Activated naive CD4-positive, alpha-beta T cell treated with anti-CD3 and anti-CD28 coated beads, Interleukin-2, amount 50 U/mL, for 72 hours (primary cell): Measurements from ENCODE around the gene MAP3K14. TPM values are rescaled to one million over a fixed set of nuclear protein-coding genes. Genes with fewer than 3 reads are reported as not detected.

Experiments
- ATAC-seq, 2 donors: fragments of 150-1000 bp; cut with Tn5 transposase; 2 replicates each; pipeline ENCODE4 v1.10.0; 2021; ENCODE audit warnings: mild to moderate bottlenecking in 2 of 2, moderate library complexity in 2 of 2
- DNase-seq, 2 donors: peaks; one replicate each; pipeline ENCODE4 v3.0.0; 2021 to 2022; ENCODE audit warnings: low spot score in 2 of 2
- H3K27ac Mint-ChIP-seq, 2 donors: one replicate each; pipeline ENCODE4 v1.8.0; 2022; ENCODE audit warnings: mild to moderate bottlenecking in 2 of 2, mixed read lengths in 2 of 2
- H3K36me3 Mint-ChIP-seq, 2 donors: one replicate each; pipeline ENCODE4 v1.8.0; 2022; ENCODE audit warnings: mixed read lengths in 2 of 2
- H3K9me3 Mint-ChIP-seq, 2 donors: one replicate each; pipeline ENCODE4 v1.8.0; 2022; ENCODE audit warnings: mixed read lengths in 2 of 2
- total RNA-seq, 2 donors: library from RNA; stranded (reverse); gene quantifications; one replicate each; pipeline ENCODE4 v1.2.3, GENCODE V29; 2022

The MAP3K14 gene
- total RNA-seq, 2 donors from 2014 or later, result 38.4 to 54.4 TPM

- Mint-ChIP-seq H3K9me3 (no peaks in the 10 kb centered on the region), H3K36me3 (peaks cover 22 to 49% of the 10 kb centered on the region in 2 donors), H3K27ac (peak overlapping the region; percentile 99 to 100)
- ATAC-seq, result no peak
- DNase-seq, result no peak
These were observed 85.9 kb downstream of the MAP3K14 start for GRCh38 chr17:45230787-45231480.

DNA sequence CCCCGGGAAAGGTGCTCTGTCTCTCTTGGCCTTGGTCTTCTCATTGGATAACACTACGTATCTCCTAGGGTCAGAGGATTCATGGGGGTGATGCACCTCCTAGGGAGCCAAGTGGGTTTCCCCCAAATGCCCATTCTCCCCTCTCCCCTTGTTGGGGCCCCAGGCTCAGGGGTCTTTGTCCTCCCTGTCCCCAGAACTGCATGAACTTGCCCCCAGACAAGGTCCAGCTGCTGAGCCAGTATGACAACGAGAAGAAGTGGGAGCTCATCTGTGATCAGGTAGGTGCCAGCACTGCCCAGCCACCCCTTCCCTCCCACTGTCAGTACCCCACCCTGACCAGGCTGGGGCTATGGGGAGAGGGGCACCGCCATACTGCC, 86.4 kb downstream of the MAP3K14 start:
- no peaks in the 10 kb centered on the region for H3K9me3 Mint-ChIP-seq
- peaks cover 22 to 51% of the 10 kb centered on the region in 2 donors for H3K36me3 Mint-ChIP-seq
- peak in 1 of 2 donors; percentile 61 for DNase-seq
- ATAC-seq, result no peak
- peak overlapping the region; percentile 99 to 100 for H3K27ac Mint-ChIP-seq

DNA sequence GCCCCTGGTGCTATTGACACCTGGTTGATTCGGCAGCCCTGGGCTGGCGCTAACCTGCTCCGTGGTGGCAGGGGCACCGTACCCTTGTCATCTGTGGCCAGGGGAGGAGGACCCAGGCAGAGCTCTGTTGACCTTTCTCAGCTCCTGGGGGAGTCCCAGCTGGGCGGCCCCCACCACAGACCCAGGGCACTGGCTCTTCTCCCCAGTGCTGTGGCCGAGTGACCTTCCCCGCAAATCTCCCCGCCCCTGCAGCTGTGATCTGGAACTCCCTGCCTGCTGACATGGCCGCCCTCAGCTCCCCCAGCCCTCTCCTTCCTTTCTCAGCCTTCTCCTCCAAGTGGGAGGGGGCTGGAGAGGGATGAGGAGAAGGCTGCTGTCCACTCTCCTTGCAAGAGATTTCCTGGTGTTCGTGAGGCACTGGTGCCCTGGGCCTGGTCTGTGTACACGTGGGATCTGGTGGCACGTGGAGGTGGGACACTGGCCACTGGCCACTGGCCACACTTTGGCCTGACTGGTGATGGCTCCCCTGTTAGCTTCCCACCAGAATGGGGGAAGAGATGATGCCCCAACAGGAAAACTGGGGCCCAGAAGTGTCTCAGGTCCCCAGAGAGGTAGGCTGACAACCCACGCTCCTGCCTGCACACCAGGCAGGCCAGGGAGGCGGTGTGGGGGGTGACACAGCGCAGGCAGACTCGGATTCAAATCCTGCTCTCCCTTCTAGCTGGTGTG, 87.0 kb downstream of the MAP3K14 start:
- ATAC-seq (peak in 1 of 2 donors; percentile 55), DNase-seq (peak in 1 of 2 donors; percentile 90)
- Mint-ChIP-seq H3K36me3 (peaks cover 28 to 53% of the 10 kb centered on the region in 2 donors), H3K27ac (peak overlapping the region; percentile 99 to 100), H3K9me3 (no peaks in the 10 kb centered on the region)

- ATAC-seq, result peak; percentile 54 to 61
- Mint-ChIP-seq H3K27ac (peak overlapping the region; percentile 99 to 100), H3K36me3 (peaks cover 28 to 54% of the 10 kb centered on the region in 2 donors), H3K9me3 (no peaks in the 10 kb centered on the region)
- peak; percentile 80 to 96 for DNase-seq
These were observed 87.9 kb downstream of the MAP3K14 start for GRCh38 chr17:45228763-45229539.

DNA sequence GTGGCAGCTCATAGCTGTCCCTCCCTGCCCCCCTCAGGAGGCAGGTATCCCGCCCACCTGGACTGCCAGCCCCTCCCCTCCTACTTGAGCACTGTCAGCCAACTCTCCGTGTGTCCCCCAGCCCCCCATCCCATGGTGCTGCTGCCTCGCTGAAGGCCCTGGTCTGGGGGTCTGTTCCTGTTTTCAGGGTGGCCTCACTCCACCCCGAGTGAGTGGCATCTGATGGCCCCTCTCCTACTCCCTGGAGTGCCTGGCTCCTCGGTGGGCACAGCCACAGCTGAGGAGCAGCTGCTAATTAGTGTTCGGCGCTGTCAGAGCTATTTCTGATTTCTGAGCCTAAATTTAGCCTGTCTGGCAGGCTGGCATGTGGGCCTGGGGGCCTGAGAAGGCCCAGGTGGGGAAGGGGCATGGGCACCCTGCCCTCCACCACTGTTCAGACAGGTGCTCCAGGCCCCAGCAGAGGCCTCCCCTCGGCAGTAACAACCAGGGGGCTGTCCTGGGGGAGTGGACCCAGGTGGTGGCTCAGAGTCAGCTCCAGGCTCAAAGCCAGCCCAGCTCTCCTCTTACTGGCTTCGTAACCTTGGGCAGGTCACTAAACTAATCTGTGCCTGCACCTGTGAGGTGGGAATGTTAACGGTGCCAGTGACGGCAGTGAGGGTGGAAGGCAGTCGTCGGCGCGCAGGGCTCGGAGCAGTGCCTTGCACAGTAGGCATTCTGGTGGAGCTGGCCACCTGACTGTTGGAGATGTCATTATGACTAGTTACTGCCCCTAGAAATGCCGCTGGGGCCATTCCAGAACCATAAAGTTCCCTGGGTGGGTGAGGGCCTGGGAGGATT, 88.7 kb downstream of the MAP3K14 start:
- no peak for ATAC-seq
- Mint-ChIP-seq H3K27ac (peak overlapping the region; percentile 99 to 100), H3K9me3 (no peaks in the 10 kb centered on the region), H3K36me3 (peaks cover 27 to 55% of the 10 kb centered on the region in 2 donors)
- peak; percentile 33 to 68 for DNase-seq

DNA sequence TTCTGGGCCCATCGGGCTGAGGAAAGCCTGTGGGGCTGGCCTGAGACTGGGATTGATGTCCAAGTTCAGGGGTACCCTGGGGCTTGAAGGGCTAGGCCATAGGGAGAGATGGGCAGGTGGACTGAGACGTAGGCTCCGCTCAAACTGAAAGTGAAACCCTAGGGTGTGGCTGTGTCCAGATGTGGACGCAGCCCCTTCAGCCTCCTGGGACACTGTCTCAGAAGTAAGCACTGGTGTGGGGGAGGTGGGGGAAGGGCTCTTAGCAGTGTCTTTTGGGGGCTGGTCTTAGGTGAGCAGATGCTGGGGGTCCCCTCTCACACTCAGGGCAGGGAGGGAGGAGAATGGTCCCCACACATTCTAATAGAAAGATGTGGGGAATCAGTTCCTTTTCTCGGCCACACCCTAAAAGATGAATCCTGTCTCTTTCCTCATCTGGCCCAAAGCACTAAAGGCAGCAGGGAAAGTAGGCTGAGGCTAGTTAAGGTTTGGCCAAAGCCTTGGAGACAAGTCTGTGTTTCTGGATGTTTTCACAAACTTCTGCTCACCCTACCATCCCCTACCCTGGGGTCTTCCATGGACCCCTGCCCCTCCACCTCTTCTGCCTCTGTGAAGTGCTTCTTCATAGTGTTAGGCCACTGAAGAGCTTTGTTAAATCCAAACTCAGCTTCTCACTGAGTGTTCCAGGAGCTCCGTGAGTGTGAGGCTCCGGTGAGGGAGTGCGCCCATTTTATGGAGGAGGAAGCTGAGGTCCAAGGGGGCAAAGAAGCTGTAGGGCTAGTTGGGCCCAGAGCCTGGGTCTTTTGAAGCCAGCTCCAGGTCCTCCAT, 89.5 kb downstream of the MAP3K14 start:
- Mint-ChIP-seq H3K9me3 (no peaks in the 10 kb centered on the region), H3K36me3 (peaks cover 32 to 56% of the 10 kb centered on the region in 2 donors), H3K27ac (peak overlapping the region; percentile 99 to 100)
- DNase-seq (peak; percentile 27 to 74), ATAC-seq (no peak)

DNA sequence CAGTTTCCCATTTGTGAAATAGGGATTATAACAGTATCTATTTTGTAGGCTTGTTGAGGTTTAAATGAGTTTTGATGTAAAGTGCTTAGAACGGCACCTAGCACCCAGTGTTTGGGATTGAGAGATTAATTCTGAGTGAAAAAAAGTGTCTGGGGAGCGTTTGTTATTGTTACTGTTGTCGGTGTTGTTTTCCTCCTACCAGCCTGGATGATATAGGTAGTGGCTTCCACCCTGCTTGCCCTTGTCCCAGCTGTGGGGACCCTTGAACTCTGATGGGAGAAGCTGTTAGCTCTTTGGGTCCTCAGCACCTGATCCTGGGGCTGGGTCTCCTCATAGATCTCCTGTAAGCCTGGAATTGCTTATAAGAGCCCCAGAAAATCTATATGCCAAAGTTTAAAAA, 90.2 kb downstream of the MAP3K14 start:
- peak overlapping the region; percentile 99 to 100 for H3K27ac Mint-ChIP-seq
- no peaks in the 10 kb centered on the region for H3K9me3 Mint-ChIP-seq
- DNase-seq, result no peak
- ATAC-seq, result no peak
- H3K36me3 Mint-ChIP-seq, result peaks cover 26 to 50% of the 10 kb centered on the region in 2 donors

DNA sequence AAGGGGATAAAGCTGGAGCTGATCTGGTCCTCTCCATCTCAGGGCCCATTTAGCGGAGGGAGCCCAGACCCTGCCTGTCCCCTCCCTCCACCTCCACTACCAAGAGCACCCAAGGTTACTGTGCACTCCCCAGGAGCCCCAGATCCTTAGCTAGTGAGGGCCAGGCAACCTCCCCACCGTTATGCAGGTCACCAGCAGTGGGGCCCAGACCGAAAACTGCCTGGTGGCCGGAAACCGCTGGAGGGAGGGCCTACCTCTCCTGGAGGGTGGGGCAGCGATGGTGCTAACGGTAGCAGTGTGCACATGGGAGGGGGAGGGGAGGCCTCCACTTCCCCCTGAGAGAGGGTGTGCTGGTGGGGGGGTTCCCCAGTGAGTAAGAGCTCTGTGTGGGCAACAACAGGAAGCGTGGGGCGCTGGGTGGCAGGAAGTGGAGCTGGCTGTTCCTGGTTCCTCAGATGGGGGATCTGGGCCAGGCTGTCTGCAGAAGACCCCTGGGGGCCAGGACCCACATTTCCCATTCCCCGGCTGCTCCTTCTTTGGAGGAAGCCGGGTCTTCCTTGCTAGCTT, 90.8 kb downstream of the MAP3K14 start:
- H3K27ac Mint-ChIP-seq, result peak overlapping the region; percentile 99 to 100
- peak; percentile 47 to 74 for ATAC-seq
- H3K36me3 Mint-ChIP-seq, result peaks cover 25 to 50% of the 10 kb centered on the region in 2 donors
- DNase-seq, result peak; percentile 88 to 96
- no peaks in the 10 kb centered on the region for H3K9me3 Mint-ChIP-seq

DNA sequence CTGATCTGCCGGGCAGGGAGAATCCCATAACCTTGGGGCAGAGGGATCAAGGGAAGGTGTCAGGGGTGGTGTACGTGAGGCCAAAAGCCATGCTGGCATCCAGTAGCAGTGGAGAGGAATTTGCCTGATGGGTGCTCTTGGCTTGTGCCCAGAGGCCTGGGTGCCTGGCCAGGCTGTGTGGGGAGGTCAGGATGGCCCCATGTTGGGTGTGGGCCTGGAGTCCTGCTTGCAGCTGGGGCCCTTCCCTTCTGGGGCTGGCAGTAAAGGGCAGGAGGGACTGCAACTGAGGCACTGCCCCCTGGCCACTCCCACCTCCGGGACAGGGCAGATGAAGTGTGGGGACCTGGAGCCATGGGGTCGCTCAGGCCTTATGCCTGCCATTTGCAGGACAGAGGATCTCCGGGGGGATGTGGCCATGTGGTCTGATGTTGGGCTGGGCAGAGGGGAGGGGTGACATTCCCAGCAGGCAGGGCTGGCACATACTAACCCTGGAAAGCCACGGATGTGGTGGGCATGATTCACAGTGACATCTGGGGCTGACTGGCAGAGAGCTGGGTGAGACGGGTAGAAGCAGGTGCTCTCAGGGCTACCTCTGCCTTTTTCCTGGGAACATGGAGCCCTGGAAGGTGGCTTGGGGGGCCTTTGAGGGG, 91.6 kb downstream of the MAP3K14 start:
- DNase-seq (peak; percentile 29 to 87), ATAC-seq (peak in 1 of 2 donors; percentile 16)
- peaks cover 31 to 54% of the 10 kb centered on the region in 2 donors for H3K36me3 Mint-ChIP-seq

GRCh38 chr17:45224671-45225050, 92.2 kb downstream of the MAP3K14 start:
- DNase-seq (peak; percentile 35 to 75), ATAC-seq (no peak)
- peaks cover 36 to 59% of the 10 kb centered on the region in 2 donors for H3K36me3 Mint-ChIP-seq
- H3K27ac Mint-ChIP-seq, result peak overlapping the region; percentile 99 to 100
- no peaks in the 10 kb centered on the region for H3K9me3 Mint-ChIP-seq

More for the DNA sequence above, 91.6 kb downstream of the MAP3K14 start:
- no peaks in the 10 kb centered on the region for H3K9me3 Mint-ChIP-seq
- H3K27ac Mint-ChIP-seq, result peak overlapping the region; percentile 99 to 100

DNA sequence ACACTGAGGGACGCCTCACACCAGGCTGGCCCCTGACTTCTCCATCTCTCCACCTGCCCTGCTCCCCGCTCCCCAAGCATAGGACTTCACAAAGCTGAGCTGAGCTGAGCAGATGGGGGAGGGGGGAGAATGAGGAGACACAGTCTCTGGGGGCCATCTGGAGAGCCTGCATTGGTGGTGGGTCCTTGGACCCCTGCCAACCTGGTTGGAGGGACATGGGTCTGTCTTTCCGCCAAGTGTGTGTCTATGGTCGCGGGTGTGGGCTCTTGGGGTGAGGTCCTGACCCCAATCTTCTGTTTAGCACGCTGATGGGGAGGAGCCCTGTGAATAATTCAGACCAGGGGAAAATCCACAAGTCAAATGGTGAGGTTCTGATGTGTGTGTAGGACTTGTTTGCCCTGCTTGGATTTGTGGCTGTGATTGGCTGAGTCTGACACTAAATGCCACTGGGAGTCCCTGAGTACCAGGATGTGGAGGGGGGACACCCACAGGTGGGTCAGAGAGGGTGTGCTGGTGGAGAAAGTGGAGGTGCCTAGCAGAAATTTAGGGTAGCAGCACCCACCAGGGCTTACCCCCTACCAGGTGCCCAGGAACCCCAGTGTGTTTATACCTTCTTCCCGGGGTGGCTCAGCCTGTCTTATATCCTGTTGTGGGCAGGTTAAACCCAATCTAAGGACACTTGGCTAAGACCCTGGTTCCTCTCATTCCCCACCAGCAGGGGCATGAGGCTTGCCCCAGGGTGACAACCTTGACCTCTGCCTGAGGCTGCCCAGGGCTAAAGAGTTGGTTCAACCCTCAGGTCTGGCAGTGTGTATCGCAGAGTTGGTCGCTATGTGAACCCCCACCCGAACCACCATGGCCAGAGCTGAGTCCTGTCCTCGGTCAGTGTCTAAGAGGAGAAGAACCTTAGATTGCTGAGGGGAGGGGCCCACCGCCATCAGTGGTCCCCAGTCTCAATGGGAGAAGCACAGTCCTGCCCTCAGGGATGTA, 93.0 kb downstream of the MAP3K14 start:
- ATAC-seq (peak; percentile 51), DNase-seq (peak; percentile 63 to 87)
- Mint-ChIP-seq H3K36me3 (peaks cover 45 to 67% of the 10 kb centered on the region in 2 donors), H3K9me3 (no peaks in the 10 kb centered on the region), H3K27ac (peak overlapping the region; percentile 95 to 100)

DNA sequence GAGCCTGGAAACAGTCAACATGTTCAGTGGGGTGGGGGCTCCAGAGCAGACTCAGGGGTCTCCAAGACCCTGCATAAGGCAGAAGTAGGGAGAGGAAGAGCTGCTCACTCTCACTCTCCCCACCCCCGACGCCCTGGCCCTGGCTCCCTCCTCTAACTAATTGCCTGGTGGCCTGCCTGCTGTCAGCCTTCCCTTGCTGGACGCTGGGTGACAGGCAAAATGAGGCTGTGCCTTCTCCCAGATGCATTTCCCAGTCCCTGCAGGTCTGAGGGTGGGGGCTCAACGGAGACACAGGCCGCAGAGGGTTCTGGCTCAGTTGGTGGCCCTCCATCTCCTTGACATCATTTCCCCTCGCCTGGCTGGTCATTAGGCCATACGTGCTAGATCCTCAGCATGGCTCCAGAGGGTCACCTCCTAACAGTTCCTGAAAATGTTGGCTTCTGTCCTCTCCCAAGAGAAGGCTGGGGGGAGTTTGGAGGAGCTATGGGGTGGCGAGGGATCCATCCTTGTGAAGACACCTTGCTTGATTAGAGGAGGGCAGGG, 93.8 kb downstream of the MAP3K14 start:
- Mint-ChIP-seq H3K27ac (peak overlapping the region; percentile 95 to 100), H3K36me3 (peaks cover 48 to 68% of the 10 kb centered on the region in 2 donors)
- ATAC-seq, result no peak

DNA sequence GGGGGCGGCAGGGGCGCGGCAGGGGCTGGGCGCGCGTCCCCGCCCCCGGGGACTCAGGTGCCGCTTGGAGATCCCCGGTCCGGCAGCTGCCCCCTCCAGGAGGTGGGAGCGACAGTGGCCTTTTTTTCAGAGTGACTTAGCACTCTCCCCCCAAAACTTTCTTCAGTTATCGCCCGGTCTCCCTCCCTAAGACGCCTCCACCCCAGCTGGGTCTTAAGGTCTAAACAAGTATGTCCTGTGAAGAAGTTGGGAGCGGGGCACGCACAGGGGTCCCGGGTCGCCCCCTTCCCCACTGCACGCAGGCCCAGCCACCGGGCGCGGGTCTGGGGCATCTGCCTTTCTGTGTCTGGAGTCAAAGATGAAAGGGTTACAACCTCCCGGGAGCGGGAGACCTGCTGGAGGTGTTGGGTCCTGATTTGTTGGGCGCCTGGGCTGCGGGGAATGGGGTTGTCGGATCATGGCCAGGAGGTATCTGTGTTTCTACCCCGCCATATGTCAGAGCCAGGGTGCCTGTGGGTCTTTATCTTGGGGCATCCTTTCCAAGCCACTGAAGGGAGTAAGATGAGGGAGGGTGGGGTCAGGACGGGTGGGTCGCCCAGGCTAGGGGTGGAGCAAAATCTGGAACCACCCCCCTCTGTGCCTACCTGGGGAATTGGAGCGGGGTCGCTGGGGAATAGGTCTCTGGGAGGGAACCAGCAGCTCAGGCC, 94.4 kb downstream of the MAP3K14 start:
- H3K36me3 Mint-ChIP-seq, result peaks cover 52 to 67% of the 10 kb centered on the region in 2 donors
- H3K27ac Mint-ChIP-seq, result peak overlapping the region; percentile 95 to 100
- DNase-seq, result peak; percentile 62
- peak in 1 of 2 donors; percentile 14 for ATAC-seq
- H3K9me3 Mint-ChIP-seq, result no peaks in the 10 kb centered on the region

More for the DNA sequence above, 93.8 kb downstream of the MAP3K14 start:
- H3K9me3 Mint-ChIP-seq, result no peaks in the 10 kb centered on the region
- DNase-seq, result peak in 1 of 2 donors; percentile 66
